ENCODE data around the gene PDHX. TPM values are rescaled to one million over a fixed set of nuclear protein-coding genes. Genes with fewer than 3 reads are reported as not detected.

The PDHX gene
- total RNA-seq, 1 experiment from 2014 or later: 85.4 TPM

- Histone ChIP-seq H3K4me3 (ENCODE audit: low read depth, low read length) (no peak overlapping the region), H3K4me1 (no peaks in the 10 kb centered on the region; the same call in 1 of the 2 replicates), H3K27me3 (replicated peaks; ENCODE audit: control insufficient read depth, insufficient read depth, low read length) (no peaks in the 10 kb centered on the region), H3K9me3 (peaks cover 5% of the 10 kb centered on the region), H3K36me3 (ENCODE audit: control insufficient read depth, insufficient read depth, low read length) (no peaks in the 10 kb centered on the region)
- Mint-ChIP-seq H3K27me3 (ENCODE audit: insufficient read depth, unreplicated experiment) (no peaks in the 10 kb centered on the region), H3K9me3 (ENCODE audit: unreplicated experiment) (no peaks in the 10 kb centered on the region), H3K36me3 (ENCODE audit: insufficient read depth, unreplicated experiment) (peaks cover 24% of the 10 kb centered on the region), H3K4me1 (ENCODE audit: low read depth, unreplicated experiment) (peaks cover 7% of the 10 kb centered on the region), H3K27ac (ENCODE audit: unreplicated experiment) (no peak overlapping the region), H3K4me3 (ENCODE audit: unreplicated experiment) (no peak overlapping the region)
- no peak for TF ChIP-seq CTCF (IDR thresholded peaks at IDR 0.05; ENCODE audit: insufficient read depth in 1 of 2, low read depth in 1 of 2, low read length in 1 of 2, severe bottlenecking in 1 of 2, unreplicated experiment in 1 of 2)
- CTCF ChIA-PET: no interaction called here
- no peak for DNase-seq
- intact Hi-C loops (cut with micrococcal nuclease; ENCODE audit: unreplicated experiment): no loop called here
- no TSS peak for BruUV-seq (replicated peaks)
- POLR2A ChIA-PET: interaction anchor here (0.6 kb wide), 1 partner anchor 23 kb away, joined by 3 read pairs; no protein-coding TSS in a partner anchor
These were observed 25.3 kb downstream of the PDHX start for GRCh38 chr11:34941688-34942087.

- ChIA-PET POLR2A (no interaction called here), CTCF (no interaction called here)
- Histone ChIP-seq H3K4me3 (ENCODE audit: low read depth, low read length) (no peak overlapping the region), H3K9me3 (peaks cover 5% of the 10 kb centered on the region), H3K27me3 (replicated peaks; ENCODE audit: control insufficient read depth, insufficient read depth, low read length) (no peaks in the 10 kb centered on the region), H3K36me3 (ENCODE audit: control insufficient read depth, insufficient read depth, low read length) (no peaks in the 10 kb centered on the region), H3K4me1 (no peaks in the 10 kb centered on the region; the same call in 1 of the 2 replicates)
- H3K36me3 Mint-ChIP-seq (ENCODE audit: insufficient read depth, unreplicated experiment): peaks cover 16% of the 10 kb centered on the region
- no peak for TF ChIP-seq CTCF (IDR thresholded peaks at IDR 0.05; ENCODE audit: insufficient read depth in 1 of 2, low read depth in 1 of 2, low read length in 1 of 2, severe bottlenecking in 1 of 2, unreplicated experiment in 1 of 2)
- no TSS peak for BruUV-seq (replicated peaks)
- H3K27ac Mint-ChIP-seq (ENCODE audit: unreplicated experiment): no peak overlapping the region
- intact Hi-C loops (cut with micrococcal nuclease; ENCODE audit: unreplicated experiment): no loop called here
- no peak overlapping the region for H3K4me3 Mint-ChIP-seq (ENCODE audit: unreplicated experiment)
- no peaks in the 10 kb centered on the region for H3K9me3 Mint-ChIP-seq (ENCODE audit: unreplicated experiment)
- no peak for DNase-seq
- peaks cover 7% of the 10 kb centered on the region for H3K4me1 Mint-ChIP-seq (ENCODE audit: low read depth, unreplicated experiment)
- H3K27me3 Mint-ChIP-seq (ENCODE audit: insufficient read depth, unreplicated experiment): no peaks in the 10 kb centered on the region
These were observed 28.3 kb downstream of the PDHX start for GRCh38 chr11:34944692-34945091.

GRCh38 chr11:34948696-34949095 is 32.3 kb downstream of the PDHX start:
- Mint-ChIP-seq H3K27ac (ENCODE audit: unreplicated experiment) (no peak overlapping the region), H3K4me3 (ENCODE audit: unreplicated experiment) (no peak overlapping the region), H3K36me3 (ENCODE audit: insufficient read depth, unreplicated experiment) (peaks cover 21% of the 10 kb centered on the region), H3K27me3 (ENCODE audit: insufficient read depth, unreplicated experiment) (no peaks in the 10 kb centered on the region), H3K4me1 (ENCODE audit: low read depth, unreplicated experiment) (peaks cover 3% of the 10 kb centered on the region), H3K9me3 (ENCODE audit: unreplicated experiment) (no peaks in the 10 kb centered on the region)
- BruUV-seq (replicated peaks): no TSS peak
- H3K9me3 ChIP-seq: peaks cover 5% of the 10 kb centered on the region
- H3K4me3 ChIP-seq (ENCODE audit: low read depth, low read length): no peak overlapping the region
- no peak for DNase-seq
- intact Hi-C loops (cut with micrococcal nuclease; ENCODE audit: unreplicated experiment): no loop called here
- POLR2A ChIA-PET: interaction anchor here (0.5 kb wide), 1 partner anchor 10 kb away, joined by 4 read pairs; no protein-coding TSS in a partner anchor
- no peaks in the 10 kb centered on the region for H3K36me3 ChIP-seq (ENCODE audit: control insufficient read depth, insufficient read depth, low read length)
- H3K27me3 ChIP-seq (replicated peaks; ENCODE audit: control insufficient read depth, insufficient read depth, low read length): no peaks in the 10 kb centered on the region
- no peaks in the 10 kb centered on the region for H3K4me1 ChIP-seq
- CTCF ChIA-PET: no interaction called here
- TF ChIP-seq CTCF (IDR thresholded peaks at IDR 0.05; ENCODE audit: insufficient read depth in 1 of 2, low read depth in 1 of 2, low read length in 1 of 2, severe bottlenecking in 1 of 2, unreplicated experiment in 1 of 2): no peak

Data from Caco-2 (cell line).